ENCODE measurements around the gene CDHR4. TPM values are rescaled to one million over a fixed set of nuclear protein-coding genes. Genes with fewer than 3 reads are reported as not detected.

CDHR4 gene
- total and polyA plus RNA-seq, 2 experiments from 2014 or later, result 0.57 TPM

- Histone ChIP-seq H3K4me3 (no peak overlapping the region), H3K79me2 (no peaks in the 10 kb centered on the region), H3K4me1 (ENCODE audit: insufficient read depth) (no peaks in the 10 kb centered on the region), H3K9me2 (replicated peaks; ENCODE audit: insufficient read depth) (no peaks in the 10 kb centered on the region), H3K9me3 (ENCODE audit: low read depth) (no peaks in the 10 kb centered on the region), H3K27ac (no peak overlapping the region), H4K20me1 (ENCODE audit: insufficient read depth, poor library complexity, severe bottlenecking) (no peaks in the 10 kb centered on the region), H3K36me3 (replicated peaks; ENCODE audit: insufficient read depth, low read depth) (no peaks in the 10 kb centered on the region), H2AFZ (no peak overlapping the region), H3K27me3 (no peaks in the 10 kb centered on the region), H3K4me2 (no peak overlapping the region)
- no peak for DNase-seq (ENCODE audit: low spot score)
- no peak for TF ChIP-seq CTCF (IDR thresholded peaks at IDR 0.05; ENCODE audit: poor library complexity)
- TF ChIP-seq EZH2 (IDR thresholded peaks at IDR 0.05; ENCODE audit: borderline replicate concordance), result no peak
- TF ChIP-seq EZH2phosphoT487 (IDR thresholded peaks at IDR 0.05; ENCODE audit: low read depth, severe bottlenecking, unreplicated experiment), result no peak
- 94% methylated on average over 10 of the region's 10 CpGs for WGBS (ENCODE audit: low lambda C conversion rate, missing lambda C conversion rate)
These were observed 7.1 kb downstream of the CDHR4 start for GRCh38 chr3:49792371-49793150.

- Histone ChIP-seq H3K4me1 (ENCODE audit: insufficient read depth) (peaks cover 3% of the 10 kb centered on the region), H3K4me3 (no peak overlapping the region), H3K4me2 (no peak overlapping the region), H3K9me2 (replicated peaks; ENCODE audit: insufficient read depth) (no peaks in the 10 kb centered on the region), H3K79me2 (no peaks in the 10 kb centered on the region), H2AFZ (no peak overlapping the region), H3K9me3 (ENCODE audit: low read depth) (no peaks in the 10 kb centered on the region), H3K27ac (no peak overlapping the region), H4K20me1 (ENCODE audit: insufficient read depth, poor library complexity, severe bottlenecking) (no peaks in the 10 kb centered on the region), H3K27me3 (no peaks in the 10 kb centered on the region), H3K36me3 (replicated peaks; ENCODE audit: insufficient read depth, low read depth) (no peaks in the 10 kb centered on the region)
- 92% methylated on average over 4 of the region's 4 CpGs for WGBS (ENCODE audit: low lambda C conversion rate, missing lambda C conversion rate)
- TF ChIP-seq CTCF (IDR thresholded peaks at IDR 0.05; ENCODE audit: poor library complexity), result no peak
- TF ChIP-seq EZH2 (IDR thresholded peaks at IDR 0.05; ENCODE audit: borderline replicate concordance), result no peak
- no peak for TF ChIP-seq EZH2phosphoT487 (IDR thresholded peaks at IDR 0.05; ENCODE audit: low read depth, severe bottlenecking, unreplicated experiment)
- DNase-seq (ENCODE audit: low spot score), result no peak
These were observed 8.1 kb downstream of the CDHR4 start for GRCh38 chr3:49791571-49791970.

- Histone ChIP-seq H4K20me1 (ENCODE audit: insufficient read depth, poor library complexity, severe bottlenecking) (no peaks in the 10 kb centered on the region), H3K4me3 (no peak overlapping the region), H3K9me3 (ENCODE audit: low read depth) (no peaks in the 10 kb centered on the region), H3K27ac (no peak overlapping the region), H3K36me3 (replicated peaks; ENCODE audit: insufficient read depth, low read depth) (no peaks in the 10 kb centered on the region), H3K79me2 (peaks cover 4% of the 10 kb centered on the region), H3K4me1 (ENCODE audit: insufficient read depth) (peaks cover 3% of the 10 kb centered on the region), H3K4me2 (no peak overlapping the region), H3K9me2 (replicated peaks; ENCODE audit: insufficient read depth) (no peaks in the 10 kb centered on the region), H3K27me3 (no peaks in the 10 kb centered on the region), H2AFZ (no peak overlapping the region)
- no peak for DNase-seq (ENCODE audit: low spot score)
- TF ChIP-seq CTCF (IDR thresholded peaks at IDR 0.05; ENCODE audit: poor library complexity) (no peak), EZH2phosphoT487 (IDR thresholded peaks at IDR 0.05; ENCODE audit: low read depth, severe bottlenecking, unreplicated experiment) (no peak), EZH2 (IDR thresholded peaks at IDR 0.05; ENCODE audit: borderline replicate concordance) (no peak)
- 55% methylated on average over 9 of the region's 9 CpGs for WGBS (ENCODE audit: low lambda C conversion rate, missing lambda C conversion rate)
These were observed 8.9 kb downstream of the CDHR4 start for GRCh38 chr3:49790626-49791411.
